Amygdala (tissue), 56 donors: Measurements from ENCODE around the gene VASH1.

Source experiments
- DNase-seq, 56 donors: peaks; one replicate each; lab custom pipeline; 2025; lab: John Stamatoyannopoulos, UW

VASH1 gene

GRCh38 chr14:76770521-76771436 lies 9.5 kb downstream of the VASH1 start:
- peak in 1 of 56 donors; percentile 32 for DNase-seq

GRCh38 chr14:76771437-76771980 lies 10.2 kb downstream of the VASH1 start:
- no peak for DNase-seq

- DNase-seq, result peak in 20 of 56 donors; percentile 26 to 73 (median 48)
These were observed 11.3 kb downstream of the VASH1 start for GRCh38 chr14:76772300-76773187.

- DNase-seq, result peak in 6 of 56 donors; percentile 24 to 42 (median 36)
These were observed 12.1 kb downstream of the VASH1 start for GRCh38 chr14:76773188-76773885.

GRCh38 chr14:76773956-76774820 lies 12.9 kb downstream of the VASH1 start:
- DNase-seq, result no peak

GRCh38 chr14:76774821-76775694 lies 13.8 kb downstream of the VASH1 start:
- DNase-seq, result no peak

GRCh38 chr14:76775695-76776427 lies 14.6 kb downstream of the VASH1 start:
- no peak for DNase-seq

GRCh38 chr14:76776428-76777251 lies 15.4 kb downstream of the VASH1 start:
- peak in 1 of 56 donors; percentile 27 for DNase-seq

GRCh38 chr14:76777721-76778120 lies 16.5 kb downstream of the VASH1 start:
- no peak for DNase-seq

- DNase-seq, result no peak
These were observed 17.4 kb downstream of the VASH1 start for GRCh38 chr14:76778546-76779215.

GRCh38 chr14:76779221-76780057 lies 18.2 kb downstream of the VASH1 start:
- no peak for DNase-seq

GRCh38 chr14:76780058-76780345 lies 18.7 kb downstream of the VASH1 start:
- DNase-seq, result no peak

- no peak for DNase-seq
These were observed 19.1 kb downstream of the VASH1 start for GRCh38 chr14:76780360-76780759.

- DNase-seq, result peak in 51 of 56 donors; percentile 28 to 86 (median 66)
These were observed 19.8 kb downstream of the VASH1 start for GRCh38 chr14:76780875-76781647.

- no peak for DNase-seq
These were observed 20.4 kb downstream of the VASH1 start for GRCh38 chr14:76781648-76782051.
